Upper lobe of left lung (tissue), 6 donors: ENCODE results near the gene ARID3A. TPM values are rescaled to one million over a fixed set of nuclear protein-coding genes. Genes with fewer than 3 reads are reported as not detected.

Experiments used
- ATAC-seq, 2 donors: fragments of 200-7000 bp; cut with Tn5 transposase; one replicate each; pipeline ENCODE4 v1.9.1; 2022; ENCODE audit warnings: mild to moderate bottlenecking in 2 of 2, moderate library complexity in 2 of 2; ENCODE audit not compliant: low FRiP score in 2 of 2
- DNase-seq, 2 donors: peaks; one replicate each; pipeline ENCODE4 v3.0.0-alpha.2; 2019 to 2020
- H3K27ac ChIP-seq, 4 donors: fragments of 200-600 bp; sonication (generic); one replicate each; pipeline ENCODE4 v1.5.1; 2016 to 2019
- H3K27me3 ChIP-seq, 4 donors: fragments of 200-600 bp; sonication (generic); one replicate each; pipeline ENCODE4 v1.5.1; 2017 to 2019
- H3K36me3 ChIP-seq, 4 donors: fragments of 200-600 bp; sonication (generic); one replicate each; pipeline ENCODE4 v1.5.1; 2016 to 2019
- H3K4me1 ChIP-seq, 4 donors: fragments of 200-600 bp; sonication (generic); one replicate each; pipeline ENCODE4 v1.5.1; 2018 to 2019
- H3K4me3 ChIP-seq, 4 donors: fragments of 200-600 bp; sonication (generic); one replicate each; pipeline ENCODE4 v1.5.1; 2017 to 2019; ENCODE audit warnings: mild to moderate bottlenecking in 2 of 4, moderate library complexity in 1 of 4
- H3K9me3 ChIP-seq, 4 donors: fragments of 200-600 bp; sonication (generic); one replicate each; pipeline ENCODE4 v1.5.1; 2018 to 2019
- CTCF ChIP-seq, 6 experiments: fragments of 450-650 bp in 4 of 6; fragments of 200-600 bp in 2 of 6; sonication (generic) in 2 of 6; IDR thresholded peaks; one replicate each; pipeline ENCODE4 v1.5.1; 2016 to 2019; ENCODE audit warnings: antibody characterized with exemption in 6 of 6
- EP300 ChIP-seq, 4 donors: sonication (generic); formaldehyde crosslinking; IDR thresholded peaks; one replicate each; pipeline ENCODE4 v1.5.1; 2017; ENCODE audit warnings: antibody characterized with exemption in 4 of 4, control low read depth in 2 of 4
- POLR2A ChIP-seq, 4 donors: fragments of 450-650 bp; IDR thresholded peaks; one replicate each; pipeline ENCODE4 v1.5.1; 2016 to 2017; ENCODE audit warnings: antibody characterized with exemption in 4 of 4, mild to moderate bottlenecking in 2 of 4
- POLR2AphosphoS5 ChIP-seq, 2 donors: sonication (generic); formaldehyde crosslinking; IDR thresholded peaks; one replicate each; pipeline ENCODE4 v1.5.1; 2017; ENCODE audit warnings: antibody characterized with exemption in 2 of 2
- WGBS, 2 donors: methylation state at CpG; one replicate each; pipeline ENCODE4 v1.1.5; 2017 to 2018; 5-methylcytosine and 5-hydroxymethylcytosine counted together
- total RNA-seq, 6 donors: library from RNA; depleted of rRNA in 4 of 6; stranded (reverse); fragments of >200 nt in 4 of 6; gene quantifications; one replicate each; pipeline versions ENCODE4 v1.1.0 to v1.2.1, GENCODE V29; 2016 to 2021
- donor health status: DM: no; HTN: no; CAD: no; lungs with moderate emphysema.
- donor health status: DM: no; HTN: yes; CAD: no; lungs with severe emphysema.

ARID3A gene
- total RNA-seq, 6 donors from 2014 or later, result 7.1 to 54.5 (median 19.2) TPM

- H3K27me3 ChIP-seq, result peaks cover 2 to 49% (median 28%) of the 10 kb centered on the region in 4 donors
Measured at GRCh38 chr19:998064-998463, 72.2 kb downstream of the ARID3A start.

GRCh38 chr19:999379-999719, 73.5 kb downstream of the ARID3A start:
- WGBS, 2 donors, result 59 to 79% methylated on average over 3 of the region's 3 CpGs
- H3K9me3 ChIP-seq, result no peaks in the 10 kb centered on the region
- no peak overlapping the region for H3K27ac ChIP-seq
- ATAC-seq, result no peak
- H3K36me3 ChIP-seq, result peaks cover 0 to 4% (median 3%) of the 10 kb centered on the region in 4 donors
- TF ChIP-seq POLR2AphosphoS5 (IDR thresholded peaks at IDR 0.05) (no peak), EP300 (IDR thresholded peaks at IDR 0.05) (no peak)
- peaks cover 2 to 49% (median 31%) of the 10 kb centered on the region in 4 donors for H3K27me3 ChIP-seq
- peaks cover 30 to 43% (median 38%) of the 10 kb centered on the region in 4 donors for H3K4me1 ChIP-seq
- H3K4me3 ChIP-seq, result no peak overlapping the region
- no peak for DNase-seq

More at GRCh38 chr19:998064-998463, 72.2 kb downstream of the ARID3A start:
- Histone ChIP-seq H3K36me3 (peaks cover 0 to 17% (median 11%) of the 10 kb centered on the region in 4 donors), H3K4me3 (no peak overlapping the region), H3K27ac (no peak overlapping the region), H3K9me3 (no peaks in the 10 kb centered on the region), H3K4me1 (peaks cover 30 to 43% (median 38%) of the 10 kb centered on the region in 4 donors)
- ATAC-seq (no peak), DNase-seq (no peak)
- TF ChIP-seq CTCF (IDR thresholded peaks at IDR 0.05) (no peak), POLR2A (IDR thresholded peaks at IDR 0.05) (no peak), POLR2AphosphoS5 (IDR thresholded peaks at IDR 0.05) (no peak), EP300 (IDR thresholded peaks at IDR 0.05) (no peak)
- WGBS, 2 donors, result 39 to 44% methylated on average over 6 of the region's 6 CpGs

- H3K27ac ChIP-seq, result no peak within 1 kb of the TSS
- no peaks in the 10 kb centered on the region for H3K9me3 ChIP-seq
- TF ChIP-seq POLR2AphosphoS5 (IDR thresholded peaks at IDR 0.05) (no peak), CTCF (IDR thresholded peaks at IDR 0.05) (peak in 5 of 6 experiments; percentile 39 to 57 (median 50))
- H3K27me3 ChIP-seq, result peaks cover 2 to 49% (median 31%) of the 10 kb centered on the region in 4 donors
- H3K4me1 ChIP-seq, result peaks cover 30 to 40% (median 35%) of the 10 kb centered on the region in 4 donors
- DNase-seq (peak; percentile 69 to 88), ATAC-seq (peak in 1 of 2 donors; percentile 34)
- H3K4me3 ChIP-seq, result peak within 1 kb of the TSS in 3 of 4 donors; percentile 23 to 36 (median 33)
- no peaks in the 10 kb centered on the region for H3K36me3 ChIP-seq
- WGBS, 2 donors, result 5% methylated on average over 18 of the region's 43 CpGs; no CpG with 5 or more reads in 1 of the 2 donors
Measured at GRCh38 chr19:1000095-1000494, 74.3 kb downstream of the ARID3A start, which contains the start of gene GRIN3B. Gene GRIN3B (plus strand): TSS chr19:1000419. CDS start chr19:1000438, 19 bp downstream.

- peaks cover 2 to 49% (median 29%) of the 10 kb centered on the region in 4 donors for H3K27me3 ChIP-seq
- TF ChIP-seq POLR2A (IDR thresholded peaks at IDR 0.05) (no peak), CTCF (IDR thresholded peaks at IDR 0.05) (no peak), POLR2AphosphoS5 (IDR thresholded peaks at IDR 0.05) (no peak), EP300 (IDR thresholded peaks at IDR 0.05) (no peak)
- peak in 1 of 2 donors; percentile 86 for DNase-seq
- no peaks in the 10 kb centered on the region for H3K9me3 ChIP-seq
- H3K27ac ChIP-seq, result no peak overlapping the region
- no peak for ATAC-seq
- H3K4me1 ChIP-seq, result peaks cover 26 to 32% (median 28%) of the 10 kb centered on the region in 4 donors
- 6 to 11% methylated on average over 29 to 31 of the region's 73 CpGs for WGBS, 2 donors
- H3K4me3 ChIP-seq, result peak overlapping the region in 2 of 4 donors; percentile 23 to 36
- H3K36me3 ChIP-seq, result no peaks in the 10 kb centered on the region
Measured at GRCh38 chr19:1000591-1001537, 75.0 kb downstream of the ARID3A start.

GRCh38 chr19:1001538-1002166, 75.8 kb downstream of the ARID3A start:
- Histone ChIP-seq H3K36me3 (no peaks in the 10 kb centered on the region), H3K9me3 (no peaks in the 10 kb centered on the region), H3K27me3 (peaks cover 2 to 41% (median 23%) of the 10 kb centered on the region in 4 donors), H3K27ac (no peak overlapping the region), H3K4me3 (peak overlapping the region in 1 of 4 donors; percentile 36), H3K4me1 (peaks cover 18 to 25% (median 20%) of the 10 kb centered on the region in 4 donors)
- peak; percentile 90 to 97 (median 94) for TF ChIP-seq CTCF (IDR thresholded peaks at IDR 0.05)
- TF ChIP-seq EP300 (IDR thresholded peaks at IDR 0.05), result no peak
- TF ChIP-seq POLR2A (IDR thresholded peaks at IDR 0.05), result no peak
- TF ChIP-seq POLR2AphosphoS5 (IDR thresholded peaks at IDR 0.05), result no peak
- ATAC-seq (peak; percentile 75 to 81), DNase-seq (peak; percentile 70 to 95)
- 17 to 23% methylated on average over 6 to 13 of the region's 20 CpGs for WGBS, 2 donors
